Lung (tissue), 12 donors: ENCODE measurements around the gene PTPRN2. TPM values are rescaled to one million over a fixed set of nuclear protein-coding genes. Genes with fewer than 3 reads are reported as not detected.

ENCODE experiments used
- ATAC-seq: fragments of 200-7000 bp; cut with Tn5 transposase; one replicate; pipeline ENCODE4 v1.9.1; 2020; ENCODE audit warnings: moderate number of reproducible peaks; ENCODE audit not compliant: insufficient read depth, low FRiP score
- DNase-seq, 3 donors: peaks; one replicate each; pipeline ENCODE4 v3.0.0-alpha.2; 2013 to 2017
- H3K27ac ChIP-seq, 2 donors: one replicate each; pipeline ENCODE4 v1.5.1; 2013; ENCODE audit warnings: mild to moderate bottlenecking in 2 of 2, moderate library complexity in 2 of 2, control low read depth in 1 of 2, inconsistent platforms in 1 of 2, low read depth in 1 of 2, low read length in 1 of 2
- H3K27me3 ChIP-seq, 3 donors: one replicate each; pipeline ENCODE4 v1.5.1; 2013; ENCODE audit warnings: low read length in 2 of 3; ENCODE audit not compliant: control insufficient read depth in 3 of 3, insufficient read depth in 3 of 3
- H3K36me3 ChIP-seq, 4 donors: one replicate each; pipeline ENCODE4 v1.5.1; 2013; ENCODE audit warnings: low read length in 4 of 4, mild to moderate bottlenecking in 1 of 4, moderate library complexity in 1 of 4; ENCODE audit not compliant: control insufficient read depth in 4 of 4, insufficient read depth in 4 of 4
- H3K4me1 ChIP-seq, 5 donors: one replicate each; pipeline ENCODE4 v1.5.1; 2013; ENCODE audit warnings: low read length in 5 of 5, mild to moderate bottlenecking in 2 of 5, moderate library complexity in 1 of 5; ENCODE audit not compliant: control insufficient read depth in 5 of 5, insufficient read depth in 5 of 5
- H3K4me3 ChIP-seq: one replicate; pipeline ENCODE4 v1.5.1; 2013; ENCODE audit warnings: mild to moderate bottlenecking, control low read depth, moderate library complexity
- H3K9ac ChIP-seq, 2 donors: one replicate each; pipeline ENCODE4 v1.5.1; 2013; ENCODE audit warnings: low read length in 2 of 2, control low read depth in 1 of 2; ENCODE audit not compliant: insufficient read depth in 1 of 2
- H3K9me3 ChIP-seq, 4 donors: one replicate each; pipeline ENCODE4 v1.5.1; 2013; ENCODE audit warnings: low read length in 3 of 4, mild to moderate bottlenecking in 1 of 4, moderate library complexity in 1 of 4; ENCODE audit not compliant: control insufficient read depth in 4 of 4, insufficient read depth in 3 of 4
- CTCF ChIP-seq: IDR thresholded peaks from 2 replicates; pipeline ENCODE4 v1.5.1; 2012; ENCODE audit warnings: mild to moderate bottlenecking; ENCODE audit errors: control extremely low read depth, extremely low read depth
- WGBS, 2 donors: extraction: QIAGEN DNeasy Blood & Tissue Kit; methylation state at CpG; one replicate each; pipeline ENCODE4 v1.1.7; 2013; 5-methylcytosine and 5-hydroxymethylcytosine counted together
- polyA plus RNA-seq, 2 donors: library from polyadenylated mRNA; stranded (reverse); fragments of 200-250 nt; gene quantifications; one replicate each; pipeline ENCODE4 v1.2.1, GENCODE V29; 2013
- total RNA-seq, 2 donors: library from RNA; depleted of rRNA in 1 of 2; stranded (reverse); fragments of >200 nt in 1 of 2; gene quantifications; one replicate each; pipeline ENCODE4 v1.2.1, GENCODE V29; 2014 to 2021
- donor health status: control.
- donor health status: control.
- donor health status: Bipolar disorder and iron deficiency.
- donor health status: healthy.
- donor health status: DM: yes; HTN: yes; CAD: no.

The PTPRN2 gene
- total and polyA plus RNA-seq, 4 donors, result 2.1 to 7.4 (median 4.4) TPM

GRCh38 chr7:158324397-158325360 lies 262.9 kb downstream of the PTPRN2 start:
- H3K36me3 ChIP-seq, result no peaks in the 10 kb centered on the region
- H3K27ac ChIP-seq, result no peak overlapping the region
- H3K9ac ChIP-seq, result no peak overlapping the region
- no peak for TF ChIP-seq CTCF
- H3K4me1 ChIP-seq, result no peaks in the 10 kb centered on the region
- peaks cover 0 to 11% (median 5%) of the 10 kb centered on the region in 4 donors for H3K9me3 ChIP-seq
- DNase-seq (no peak), ATAC-seq (no peak)
- no peak overlapping the region for H3K4me3 ChIP-seq
- peaks cover 0 to 4% (median 0%) of the 10 kb centered on the region in 3 donors for H3K27me3 ChIP-seq
- 82 to 85% methylated on average over 17 of the region's 17 CpGs for WGBS, 2 donors

- Histone ChIP-seq H3K4me1 (no peaks in the 10 kb centered on the region), H3K27ac (no peak overlapping the region), H3K27me3 (peaks cover 0 to 4% (median 0%) of the 10 kb centered on the region in 3 donors), H3K4me3 (no peak overlapping the region), H3K9ac (no peak overlapping the region), H3K9me3 (peaks cover 0 to 11% (median 4%) of the 10 kb centered on the region in 4 donors), H3K36me3 (no peaks in the 10 kb centered on the region)
- WGBS, 2 donors, result 86 to 89% methylated on average over 21 of the region's 21 CpGs
- ATAC-seq (no peak), DNase-seq (no peak)
- TF ChIP-seq CTCF, result no peak
Measured at GRCh38 chr7:158323741-158324396, 263.8 kb downstream of the PTPRN2 start.

GRCh38 chr7:158322616-158323530 lies 264.8 kb downstream of the PTPRN2 start:
- Histone ChIP-seq H3K27ac (no peak overlapping the region), H3K4me3 (no peak overlapping the region), H3K9me3 (peaks cover 0 to 11% (median 4%) of the 10 kb centered on the region in 4 donors), H3K36me3 (no peaks in the 10 kb centered on the region), H3K4me1 (no peaks in the 10 kb centered on the region), H3K27me3 (peaks cover 0 to 4% (median 0%) of the 10 kb centered on the region in 3 donors), H3K9ac (no peak overlapping the region)
- ATAC-seq, result no peak
- no peak for DNase-seq
- WGBS, 2 donors, result 49 to 53% methylated on average over 13 of the region's 13 CpGs
- TF ChIP-seq CTCF, result no peak
